UCSD-AML1 (cell line): ENCODE results near the gene PTPRCAP.

Experiments
- DNase-seq: peaks from one replicate; lab custom pipeline; 2025; ENCODE audit not compliant: unreplicated experiment; lab: John Stamatoyannopoulos, UW

The PTPRCAP gene

GRCh38 chr11:67441731-67442351, 4.4 kb upstream of the PTPRCAP start:
- no peak for DNase-seq

DNA sequence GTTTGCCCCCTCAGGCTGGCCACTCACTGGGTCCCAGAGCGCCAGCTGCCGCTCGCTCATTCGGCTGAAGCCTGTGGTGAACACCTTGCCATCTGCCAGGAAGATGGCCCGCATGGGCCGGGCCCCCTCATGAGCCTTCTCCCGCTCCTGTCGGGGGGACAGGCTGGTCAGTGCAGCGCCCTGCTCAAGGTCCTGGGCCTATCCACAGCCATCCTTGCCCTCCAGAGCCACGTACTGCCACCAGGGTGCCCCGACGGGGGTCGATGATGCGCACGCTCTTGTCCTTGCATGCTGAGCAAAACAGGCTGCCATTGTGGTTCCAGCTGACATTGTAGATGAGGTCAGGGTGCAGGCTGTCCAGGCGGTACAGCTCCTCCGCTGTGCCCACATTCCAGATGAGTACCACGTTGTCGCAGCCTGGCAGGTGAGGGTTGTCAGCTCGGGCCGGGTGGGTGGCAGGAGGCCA, 3.6 kb upstream of the PTPRCAP start:
- no peak for DNase-seq

DNA sequence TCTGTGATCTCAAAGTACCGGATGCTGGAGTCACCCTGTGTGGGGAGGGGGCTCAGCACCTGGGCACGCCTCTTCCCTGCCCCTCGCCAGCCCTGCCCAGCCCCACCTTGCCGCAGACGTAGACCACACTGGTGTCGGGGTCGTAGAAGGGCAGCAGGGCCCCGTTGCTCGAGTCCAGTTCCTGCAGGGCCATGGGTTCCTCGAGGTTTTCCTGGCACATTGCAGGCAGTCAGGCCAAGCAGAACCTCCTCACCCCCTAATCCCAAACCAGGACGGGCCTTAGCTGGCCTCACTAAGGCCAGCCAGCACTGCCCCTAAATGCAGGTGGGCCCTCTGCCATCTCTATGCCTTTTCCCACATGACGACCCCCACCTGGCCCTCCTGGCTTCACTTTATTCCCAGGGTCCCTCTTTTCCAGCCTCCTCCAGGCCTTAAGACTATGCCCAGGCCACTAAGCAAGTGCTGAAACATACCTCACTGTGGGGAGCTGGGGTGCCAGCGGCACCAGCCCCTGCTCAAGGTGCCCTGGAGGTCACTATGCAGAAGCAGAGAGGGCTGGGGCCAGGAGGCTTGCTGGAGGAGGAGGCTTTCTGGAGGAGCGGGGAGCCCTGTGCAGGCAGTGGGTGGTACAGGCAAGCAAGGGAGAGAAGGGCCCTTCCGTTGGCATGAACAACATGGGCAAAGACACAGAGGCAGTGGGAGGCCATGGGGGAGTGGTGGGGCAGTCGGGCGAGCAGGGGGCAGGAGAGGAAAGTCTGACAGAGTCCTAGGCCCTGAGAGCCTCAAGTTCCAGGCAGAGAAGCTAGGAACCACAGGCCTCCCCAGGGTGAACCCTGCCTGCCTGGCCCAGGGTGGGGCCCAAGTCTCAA, 3.0 kb upstream of the PTPRCAP start:
- no peak for DNase-seq

- peak; percentile 71 for DNase-seq
Observed at GRCh38 chr11:67439321-67440228, 2.1 kb upstream of the PTPRCAP start.

DNA sequence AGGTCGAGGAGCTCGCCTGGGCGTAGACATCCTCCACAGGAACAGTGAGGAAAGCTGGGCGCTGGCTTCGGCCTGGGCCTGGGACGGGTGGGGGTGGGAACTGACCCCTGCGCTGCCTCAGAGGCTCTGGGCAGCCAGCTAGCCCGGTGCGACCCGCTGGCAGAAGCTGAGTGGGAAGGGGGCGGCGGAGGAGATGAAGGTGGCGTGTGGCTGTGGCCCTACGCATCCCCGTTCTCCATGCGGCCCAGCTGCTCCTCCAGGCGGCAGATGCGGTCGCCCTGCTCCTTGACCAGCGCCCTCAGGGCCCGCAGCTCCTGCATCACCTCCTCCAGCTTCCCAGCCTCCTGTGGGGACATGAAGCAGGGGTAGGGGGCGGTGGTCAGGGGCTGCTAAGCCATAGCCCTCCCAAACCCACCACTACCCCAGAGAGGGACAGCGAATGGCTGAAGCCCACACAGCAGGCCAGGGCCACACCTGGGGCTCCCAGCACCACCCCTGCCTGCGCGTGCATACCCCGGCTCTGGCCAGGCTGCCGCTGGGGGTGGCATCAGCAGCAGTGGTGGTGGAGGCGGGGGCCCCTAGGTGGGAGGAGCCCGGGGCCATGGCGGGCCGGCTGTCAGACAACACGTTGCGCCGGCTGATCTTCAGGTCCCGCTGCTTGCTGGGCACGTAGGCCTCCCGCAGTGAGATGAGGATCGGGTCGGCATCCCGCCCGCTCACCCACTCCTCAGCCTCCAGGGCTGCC, 848 bp upstream of the PTPRCAP start:
- no peak for DNase-seq

GRCh38 chr11:67437809-67438157, 301 bp upstream of the PTPRCAP start:
- DNase-seq, result no peak

DNA sequence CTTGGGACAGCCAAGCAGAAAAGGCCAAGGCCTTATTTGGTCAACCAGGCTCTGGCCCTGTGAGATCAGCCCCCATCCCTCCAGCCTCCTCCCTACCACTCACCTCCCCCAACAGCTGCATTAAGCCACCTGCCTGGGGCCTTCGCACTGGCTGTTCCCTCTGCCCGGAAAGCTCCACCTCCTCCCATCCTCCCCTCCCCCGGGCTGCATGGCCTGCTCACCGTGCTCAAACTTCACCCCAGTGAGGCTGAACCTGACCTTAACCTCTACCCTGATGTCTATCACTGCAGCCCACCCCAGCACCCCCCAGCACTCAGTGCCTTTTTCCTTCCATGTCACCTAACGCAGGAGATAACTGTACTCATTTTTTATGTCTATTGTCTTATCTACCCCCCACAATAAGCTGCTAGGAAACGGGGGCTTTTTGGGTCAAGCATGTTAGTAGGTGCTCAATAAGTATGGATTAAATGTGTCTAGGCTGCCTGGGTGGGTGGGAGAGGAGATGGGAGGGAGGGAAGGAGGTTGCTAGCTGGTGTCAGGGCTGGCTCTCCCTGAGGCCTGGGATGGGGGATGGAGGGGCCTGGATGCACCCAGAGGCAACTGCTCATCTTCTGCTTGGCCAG, 912 bp downstream of the PTPRCAP start:
- peak; percentile 61 for DNase-seq

- DNase-seq, result no peak
Observed at GRCh38 chr11:67435727-67436458, 1.6 kb downstream of the PTPRCAP start.

- DNase-seq, result no peak
Observed at GRCh38 chr11:67435031-67435726, 2.3 kb downstream of the PTPRCAP start.

GRCh38 chr11:67434395-67434881, 3.0 kb downstream of the PTPRCAP start:
- no peak for DNase-seq

DNA sequence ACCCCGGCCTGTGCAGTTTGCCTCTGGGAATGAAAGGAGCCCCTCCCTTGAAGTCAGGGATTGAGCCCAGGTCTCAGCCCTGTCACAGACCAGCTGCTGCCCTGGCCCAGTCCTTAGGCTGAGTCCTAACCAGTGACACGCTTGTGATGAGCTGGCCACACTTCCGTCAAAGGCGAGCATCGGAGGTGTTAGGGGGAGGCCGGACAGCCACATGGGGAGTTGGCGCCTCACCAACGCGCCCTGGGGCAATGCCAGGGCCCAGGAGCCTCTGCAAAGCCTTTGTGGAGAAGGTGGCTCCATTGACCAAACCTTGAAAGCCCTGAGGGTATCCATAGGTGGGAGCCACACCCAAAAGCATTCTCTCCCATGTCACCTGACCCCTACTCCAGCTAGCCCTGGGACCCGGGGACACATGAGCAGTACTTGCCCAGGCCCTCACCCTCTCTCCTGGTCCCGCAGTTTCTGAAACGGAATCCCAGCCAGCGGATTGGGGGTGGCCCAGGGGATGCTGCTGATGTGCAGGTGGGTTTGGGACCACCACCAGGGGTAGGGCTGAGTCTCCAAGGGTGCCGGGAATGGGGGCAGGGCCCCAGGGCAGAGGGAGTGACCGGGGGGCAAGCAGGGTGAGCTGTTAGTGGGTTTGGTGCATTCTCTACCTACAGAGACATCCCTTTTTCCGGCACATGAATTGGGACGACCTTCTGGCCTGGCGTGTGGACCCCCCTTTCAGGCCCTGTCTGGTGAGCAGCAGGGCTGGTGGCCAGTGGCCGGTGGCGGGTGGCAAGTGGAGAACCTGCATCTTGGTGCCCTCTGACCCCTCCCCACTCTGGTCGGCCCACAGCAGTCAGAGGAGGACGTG, 3.7 kb downstream of the PTPRCAP start:
- DNase-seq, result no peak

- no peak for DNase-seq
Observed at GRCh38 chr11:67432655-67433349, 4.7 kb downstream of the PTPRCAP start.

- DNase-seq, result no peak
Observed at GRCh38 chr11:67431346-67432249, 5.9 kb downstream of the PTPRCAP start.

- no peak for DNase-seq
Observed at GRCh38 chr11:67429722-67430121, 7.8 kb downstream of the PTPRCAP start.

DNA sequence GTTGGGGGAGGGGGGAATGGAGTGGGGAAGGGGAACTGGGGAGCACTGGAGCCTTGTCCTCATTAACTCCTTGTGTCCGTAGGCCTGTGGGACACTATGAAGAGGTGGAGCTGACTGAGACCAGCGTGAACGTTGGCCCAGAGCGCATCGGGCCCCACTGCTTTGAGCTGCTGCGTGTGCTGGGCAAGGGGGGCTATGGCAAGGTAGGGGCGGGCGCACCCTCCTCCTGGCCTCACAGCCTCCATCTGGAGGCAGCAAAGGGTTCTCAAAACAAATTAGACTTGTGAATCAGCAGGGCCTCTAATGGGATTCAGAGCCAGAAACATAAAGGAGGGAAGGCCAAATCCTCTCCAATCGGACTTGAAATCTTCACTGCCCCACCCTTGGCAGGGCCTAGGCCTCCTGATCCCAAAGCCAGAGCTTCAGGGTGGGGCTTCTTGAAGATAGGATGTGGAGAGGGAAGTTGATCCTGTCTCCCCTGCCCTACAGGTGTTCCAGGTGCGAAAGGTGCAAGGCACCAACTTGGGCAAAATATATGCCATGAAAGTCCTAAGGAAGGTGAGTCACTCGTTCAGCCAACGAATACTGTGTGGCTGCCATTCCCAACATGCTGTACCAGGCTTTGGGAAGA, 8.3 kb downstream of the PTPRCAP start:
- no peak for DNase-seq
